ENCODE results near the gene MRPL51.

DNA sequence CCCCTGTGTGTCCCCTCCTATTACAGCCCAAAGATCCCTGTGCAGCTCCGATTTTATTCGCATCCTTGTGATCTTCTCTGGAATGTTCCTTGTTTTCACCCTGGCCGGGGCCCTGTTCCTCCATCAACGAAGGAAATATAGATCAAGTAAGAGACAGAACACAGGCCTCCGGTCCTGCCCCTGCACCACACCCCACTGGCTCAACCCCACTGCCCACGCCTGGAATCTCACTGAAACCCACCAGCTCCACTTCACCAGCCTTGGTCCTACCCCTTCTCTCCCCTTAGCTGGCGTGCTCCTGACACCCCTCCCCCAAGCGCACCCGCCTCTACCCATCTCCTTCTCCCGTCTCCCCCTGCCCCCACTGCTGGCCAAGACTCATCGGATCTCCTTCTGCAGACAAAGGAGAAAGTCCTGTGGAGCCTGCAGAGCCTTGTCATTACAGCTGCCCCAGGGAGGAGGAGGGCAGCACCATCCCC is 42.2 kb downstream of the MRPL51 start:
- no peak for TF ChIP-seq POLR2A (IDR thresholded peaks at IDR 0.05)
- TF ChIP-seq, protein P1, sequence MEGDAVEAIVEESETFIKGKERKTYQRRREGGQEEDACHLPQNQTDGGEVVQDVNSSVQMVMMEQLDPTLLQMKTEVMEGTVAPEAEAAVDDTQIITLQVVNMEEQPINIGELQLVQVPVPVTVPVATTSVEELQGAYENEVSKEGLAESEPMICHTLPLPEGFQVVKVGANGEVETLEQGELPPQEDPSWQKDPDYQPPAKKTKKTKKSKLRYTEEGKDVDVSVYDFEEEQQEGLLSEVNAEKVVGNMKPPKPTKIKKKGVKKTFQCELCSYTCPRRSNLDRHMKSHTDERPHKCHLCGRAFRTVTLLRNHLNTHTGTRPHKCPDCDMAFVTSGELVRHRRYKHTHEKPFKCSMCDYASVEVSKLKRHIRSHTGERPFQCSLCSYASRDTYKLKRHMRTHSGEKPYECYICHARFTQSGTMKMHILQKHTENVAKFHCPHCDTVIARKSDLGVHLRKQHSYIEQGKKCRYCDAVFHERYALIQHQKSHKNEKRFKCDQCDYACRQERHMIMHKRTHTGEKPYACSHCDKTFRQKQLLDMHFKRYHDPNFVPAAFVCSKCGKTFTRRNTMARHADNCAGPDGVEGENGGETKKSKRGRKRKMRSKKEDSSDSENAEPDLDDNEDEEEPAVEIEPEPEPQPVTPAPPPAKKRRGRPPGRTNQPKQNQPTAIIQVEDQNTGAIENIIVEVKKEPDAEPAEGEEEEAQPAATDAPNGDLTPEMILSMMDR (IDR thresholded peaks at IDR 0.05): no peak
